ENCODE measurements around the gene FAM219B.

DNA sequence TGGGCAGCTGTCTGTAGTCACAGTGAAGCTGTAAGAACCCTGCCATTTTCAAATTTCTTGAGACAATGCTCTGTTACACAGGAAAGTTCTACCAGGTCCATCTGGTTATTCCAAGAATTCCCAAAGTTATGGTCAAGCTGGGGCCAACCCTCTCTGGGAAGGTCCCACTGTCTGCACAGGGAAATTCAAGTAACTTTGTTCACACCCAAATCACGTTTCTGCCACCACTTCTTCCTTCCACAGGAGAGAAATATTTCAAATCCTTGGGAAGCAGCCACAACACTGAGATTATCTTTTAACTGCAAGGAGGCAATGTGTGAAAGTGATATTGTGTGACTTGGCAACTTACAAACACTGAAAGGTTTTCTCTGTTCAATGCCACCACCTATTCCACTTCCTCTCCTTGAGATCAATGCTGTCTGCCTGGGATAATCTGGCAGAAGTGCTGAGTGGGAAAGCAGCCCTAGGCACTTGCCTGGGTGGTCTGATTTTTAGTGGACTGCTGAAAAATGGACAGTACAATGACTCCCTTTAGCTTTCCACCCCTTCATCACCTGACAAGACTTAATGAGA is 39.1 kb downstream of the FAM219B start:
- TF ChIP-seq, protein P1, sequence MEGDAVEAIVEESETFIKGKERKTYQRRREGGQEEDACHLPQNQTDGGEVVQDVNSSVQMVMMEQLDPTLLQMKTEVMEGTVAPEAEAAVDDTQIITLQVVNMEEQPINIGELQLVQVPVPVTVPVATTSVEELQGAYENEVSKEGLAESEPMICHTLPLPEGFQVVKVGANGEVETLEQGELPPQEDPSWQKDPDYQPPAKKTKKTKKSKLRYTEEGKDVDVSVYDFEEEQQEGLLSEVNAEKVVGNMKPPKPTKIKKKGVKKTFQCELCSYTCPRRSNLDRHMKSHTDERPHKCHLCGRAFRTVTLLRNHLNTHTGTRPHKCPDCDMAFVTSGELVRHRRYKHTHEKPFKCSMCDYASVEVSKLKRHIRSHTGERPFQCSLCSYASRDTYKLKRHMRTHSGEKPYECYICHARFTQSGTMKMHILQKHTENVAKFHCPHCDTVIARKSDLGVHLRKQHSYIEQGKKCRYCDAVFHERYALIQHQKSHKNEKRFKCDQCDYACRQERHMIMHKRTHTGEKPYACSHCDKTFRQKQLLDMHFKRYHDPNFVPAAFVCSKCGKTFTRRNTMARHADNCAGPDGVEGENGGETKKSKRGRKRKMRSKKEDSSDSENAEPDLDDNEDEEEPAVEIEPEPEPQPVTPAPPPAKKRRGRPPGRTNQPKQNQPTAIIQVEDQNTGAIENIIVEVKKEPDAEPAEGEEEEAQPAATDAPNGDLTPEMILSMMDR (IDR thresholded peaks at IDR 0.05; ENCODE audit: insufficient read depth, low read length, poor library complexity, severe bottlenecking) = no peak
- no peak for TF ChIP-seq EZH2phosphoT487 (conservative IDR thresholded peaks at IDR 0.05; ENCODE audit: low read length)

Data from SU-DHL-6 (cell line).